AG09319 (cell line): ENCODE measurements around the gene RNF220.
A peak's percentile ranks its signal among the peaks of the same experiment; 100 is the strongest.

Experiments
- DNase-seq: peaks from one replicate; pipeline ENCODE4 v3.0.0-alpha.2; 2010; ENCODE audit warnings: low read depth; ENCODE audit errors: extremely low read depth
- CTCF ChIP-seq: IDR thresholded peaks from 2 replicates; pipeline ENCODE4 v1.5.1; 2011; ENCODE audit warnings: low read depth, mild to moderate bottlenecking, inconsistent platforms, low read length, moderate library complexity

RNF220 gene

DNA sequence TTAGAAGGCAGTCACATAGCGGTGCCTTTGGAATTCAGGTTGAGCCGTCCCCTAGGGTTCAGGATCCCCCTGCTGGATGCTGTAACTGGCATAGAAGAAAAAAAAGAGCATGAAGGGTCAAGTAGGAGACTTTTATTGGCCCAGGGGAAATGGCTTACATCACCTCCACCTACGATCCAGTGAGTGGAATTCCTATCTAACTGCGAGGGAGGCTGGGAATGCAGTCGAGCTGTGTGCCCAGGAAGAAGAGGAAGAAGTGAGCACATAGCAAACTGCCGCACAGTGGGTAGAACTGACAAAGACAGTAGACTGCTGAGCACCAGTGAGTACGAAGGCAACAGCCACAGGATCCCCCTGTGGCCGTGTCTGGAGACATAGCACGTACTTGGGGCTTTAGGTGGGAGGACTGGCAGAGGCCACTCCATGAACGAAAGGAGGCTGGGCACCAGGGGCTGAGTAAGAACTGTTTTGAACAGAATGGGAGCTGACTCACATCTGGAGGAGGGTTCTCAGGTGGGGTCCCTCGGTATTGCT lies 79.2 kb downstream of the RNF220 start:
- DNase-seq: no peak

GRCh38 chr1:44485229-44485933 lies 80.3 kb downstream of the RNF220 start:
- DNase-seq: peak; percentile 30
- TF ChIP-seq CTCF: no peak

More for the DNA sequence above, 79.2 kb downstream of the RNF220 start:
- no peak for TF ChIP-seq CTCF

DNA sequence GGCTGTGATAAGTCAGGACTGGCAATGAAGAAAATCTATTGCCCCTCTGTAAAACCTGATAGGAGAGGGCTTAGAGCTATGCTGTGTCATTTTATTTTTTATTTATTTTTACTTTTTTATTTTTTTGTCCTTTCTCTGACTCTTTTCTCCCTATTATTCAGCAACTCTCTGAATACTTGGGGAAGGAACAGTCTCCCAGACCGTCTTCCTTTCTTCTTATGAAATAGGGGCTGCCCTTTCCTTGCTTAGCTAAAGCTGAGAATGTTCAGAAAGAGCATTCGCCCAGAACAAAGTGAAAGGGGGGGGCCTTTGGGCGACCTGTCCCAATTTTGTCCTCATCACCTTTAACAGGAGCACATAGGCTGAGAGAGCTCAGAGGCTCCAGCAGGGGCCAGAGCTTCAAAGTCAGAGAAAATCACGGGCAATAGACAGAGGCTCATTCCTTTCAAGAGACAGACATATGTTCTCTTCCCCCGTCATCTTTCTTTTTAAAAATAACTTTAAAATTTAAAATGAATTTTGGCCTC lies 80.9 kb downstream of the RNF220 start:
- no peak for DNase-seq
- no peak for TF ChIP-seq CTCF

- DNase-seq: no peak
- TF ChIP-seq CTCF: no peak
Observed at GRCh38 chr1:44489481-44489880, 84.4 kb downstream of the RNF220 start.

DNA sequence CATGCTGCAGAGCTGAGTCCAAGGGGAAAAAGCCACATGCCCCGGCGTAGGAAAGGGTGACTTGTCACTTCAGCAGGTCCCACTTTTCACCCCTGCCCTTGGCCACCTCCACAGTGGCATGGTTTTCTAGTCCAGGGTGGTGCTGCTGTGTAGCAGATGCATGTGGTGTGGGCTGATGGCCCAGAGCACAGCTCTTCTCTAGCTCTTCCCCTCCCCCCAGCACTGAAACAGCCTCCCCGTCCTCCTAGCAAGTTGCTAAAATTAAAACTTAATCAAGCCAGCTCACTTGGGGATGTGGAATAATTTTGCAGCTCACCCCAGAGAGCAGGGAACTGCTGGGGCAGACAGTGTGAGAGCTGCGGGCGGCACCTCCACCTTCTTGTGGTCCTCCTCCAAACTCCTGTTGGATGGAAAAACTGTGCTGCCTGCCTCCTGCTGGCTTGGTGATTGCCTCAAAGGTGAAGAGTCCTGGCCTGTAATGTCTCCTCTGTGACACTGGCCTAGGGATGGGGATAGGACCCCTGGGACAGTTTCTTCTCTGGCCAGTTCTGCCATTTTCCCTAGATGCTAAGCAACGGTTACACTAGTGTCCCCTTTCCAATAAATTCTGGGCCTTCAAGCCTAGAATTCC lies 91.6 kb downstream of the RNF220 start:
- DNase-seq: no peak
- TF ChIP-seq CTCF: no peak

- no peak for DNase-seq
- no peak for TF ChIP-seq CTCF
Observed at GRCh38 chr1:44497422-44498170, 92.5 kb downstream of the RNF220 start.
